A673 (cell line): ENCODE measurements around the gene FKBP2.

Experiments used
- CTCF ChIP-seq: fragments of 300-800, 200-600 bp; sonication (generic); conservative IDR thresholded peaks from 2 replicates; pipeline ENCODE4 v1.5.1; 2017; ENCODE audit warnings: low read depth, mild to moderate bottlenecking, antibody characterized with exemption, low read length, moderate library complexity, mixed read lengths
- EZH2 ChIP-seq: fragments of 200-600 bp; sonication (generic); IDR thresholded peaks from 2 replicates; pipeline ENCODE4 v1.6.1; 2017; ENCODE audit warnings: borderline replicate concordance, low read depth, mild to moderate bottlenecking, mixed read lengths, antibody characterized with exemption, low read length; ENCODE audit not compliant: poor library complexity, severe bottlenecking

- TF ChIP-seq CTCF (no peak), EZH2 (no peak)
Observed at GRCh38 chr11:64220271-64220670, 20.6 kb upstream of the FKBP2 start.
